NCI-H345 (cell line): Measurements from ENCODE around the gene VIL1.

ENCODE experiments used
- DNase-seq: peaks from one replicate; lab custom pipeline; 2025; lab: John Stamatoyannopoulos, UW

The VIL1 gene

DNA sequence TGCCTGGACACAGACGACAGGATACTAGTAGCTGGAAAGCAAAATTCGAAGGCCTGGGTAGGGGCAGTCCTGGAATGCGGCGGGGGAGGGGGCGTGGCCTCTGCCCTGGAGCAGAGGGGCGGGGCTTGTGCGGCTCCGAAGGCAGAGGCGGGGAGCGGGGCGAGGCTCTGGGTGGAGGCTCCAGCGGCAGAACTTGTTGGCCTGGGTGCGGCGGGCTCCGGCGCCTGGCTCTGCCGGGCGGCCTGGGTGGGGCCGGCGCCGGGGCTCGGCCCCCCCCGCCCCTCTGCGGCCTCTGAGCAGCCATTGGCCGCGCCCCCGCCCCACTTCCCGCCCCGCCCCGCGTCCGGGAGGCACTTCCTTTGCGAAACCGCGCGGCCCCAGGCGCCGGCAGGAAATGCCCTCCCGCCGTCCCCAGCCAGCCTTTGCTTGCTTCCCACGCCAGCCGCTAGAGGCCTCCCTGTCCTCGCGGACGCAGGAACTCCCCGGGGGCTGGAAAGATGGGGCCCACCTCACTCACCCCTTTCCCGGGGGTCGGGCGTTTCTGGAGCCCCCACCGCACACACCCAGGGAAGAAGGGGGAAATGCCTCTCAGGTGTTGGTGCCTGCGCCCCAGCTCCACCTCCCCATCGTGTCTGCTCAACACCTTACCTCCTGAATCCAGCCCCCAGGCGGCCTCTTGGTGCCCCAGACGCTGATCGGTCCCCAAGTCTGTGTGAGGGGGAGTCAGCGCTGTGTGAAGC, 12.5 kb upstream of the VIL1 start:
- DNase-seq, result peak; percentile 95

DNA sequence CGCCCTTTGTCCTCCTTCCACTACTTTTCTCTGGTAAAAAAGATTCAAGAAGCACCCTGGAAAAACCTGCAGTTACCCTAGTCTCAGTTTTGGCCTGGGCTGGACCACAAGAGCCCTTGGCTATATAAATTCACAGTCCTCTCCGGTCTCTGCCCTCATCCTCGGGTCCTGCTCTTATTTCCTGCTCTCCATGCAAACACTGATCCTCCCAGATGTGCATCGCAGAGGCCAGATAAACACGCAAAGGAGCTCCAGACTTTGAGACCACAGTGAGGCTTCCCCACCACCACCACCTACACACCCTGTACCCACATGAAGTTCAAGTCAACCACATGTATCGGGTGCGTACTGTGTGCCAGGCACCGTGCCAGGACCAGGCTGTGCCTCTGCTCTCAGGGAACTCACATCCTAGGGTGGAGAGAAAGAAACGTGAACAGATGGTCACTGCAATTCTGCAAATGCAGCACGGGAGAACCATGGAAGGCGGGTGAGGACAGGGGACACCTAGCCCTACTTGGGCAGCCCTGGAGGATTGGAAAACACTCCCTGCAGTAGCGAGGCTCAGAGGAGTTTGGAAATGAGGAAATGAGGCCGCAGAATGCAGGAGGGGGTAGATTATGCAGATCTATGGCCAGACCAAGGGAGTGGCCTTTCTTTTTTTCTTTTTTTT, 11.8 kb upstream of the VIL1 start:
- DNase-seq, result no peak

DNA sequence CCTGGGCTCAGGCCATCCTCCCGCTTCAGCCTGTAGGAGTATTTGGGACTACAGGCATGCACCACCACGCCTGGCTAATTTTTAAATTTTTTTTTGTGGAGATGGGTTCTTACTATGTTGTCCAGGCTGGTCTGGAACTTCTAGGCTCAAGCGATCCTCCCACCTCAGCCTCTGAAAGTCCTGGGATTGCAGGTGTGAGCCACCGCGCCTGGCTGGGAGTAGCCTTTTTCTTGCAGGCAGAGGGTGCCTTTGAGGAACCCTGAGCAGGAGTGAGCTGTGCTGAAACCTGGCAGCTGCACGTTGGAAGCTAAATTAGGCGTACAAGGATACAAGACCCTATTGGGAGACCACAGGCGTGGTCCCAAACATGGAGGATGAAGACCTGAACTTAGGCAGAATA, 11.2 kb upstream of the VIL1 start:
- no peak for DNase-seq

DNA sequence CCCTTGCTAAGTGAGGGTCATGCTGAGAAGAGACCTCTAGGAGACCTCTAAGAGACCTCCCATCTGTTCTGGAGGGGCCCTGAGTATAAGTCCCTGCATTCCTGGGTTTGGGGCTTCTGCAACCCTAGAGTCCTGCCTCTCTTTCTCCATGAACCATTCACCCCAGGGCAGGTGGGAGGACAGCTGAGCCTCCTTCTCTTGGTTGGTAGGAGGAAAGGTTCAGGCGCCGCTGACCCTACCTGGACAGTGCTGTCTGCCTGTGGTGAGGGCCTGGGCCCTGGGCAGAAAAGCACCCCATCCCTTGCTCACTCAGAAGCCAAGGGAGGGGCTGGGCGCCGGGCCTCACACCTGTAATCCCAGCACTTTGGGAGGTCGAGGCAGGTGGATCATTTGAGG, 604 bp upstream of the VIL1 start:
- DNase-seq, result no peak

DNA sequence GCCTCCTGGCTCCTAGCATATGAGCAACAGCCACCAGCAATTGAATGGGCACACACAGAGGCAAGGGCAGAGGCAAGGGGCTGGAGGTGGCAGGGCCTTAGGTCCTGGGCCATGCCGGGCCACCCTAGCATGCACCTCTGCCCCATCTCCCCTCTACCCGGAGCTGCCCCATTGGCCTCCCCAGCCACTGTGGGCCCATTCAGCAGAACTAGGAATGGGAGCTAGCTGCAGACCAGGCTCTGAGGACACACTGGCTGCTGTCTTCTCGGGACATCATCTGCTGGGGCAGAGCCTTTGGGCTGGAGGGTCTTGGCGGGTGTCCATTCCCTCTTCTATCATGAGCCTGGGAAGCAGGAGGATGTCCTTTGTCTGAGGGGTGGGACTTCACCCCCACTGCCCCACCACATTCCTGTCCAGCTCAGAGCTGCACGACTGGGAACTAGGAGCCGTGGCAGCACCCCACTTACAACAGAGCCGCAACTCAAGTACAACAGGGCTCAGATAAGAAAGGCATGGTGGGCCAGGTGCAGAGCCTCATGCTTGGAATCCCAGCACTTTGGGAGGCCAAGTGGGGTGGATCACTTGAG, 800 bp downstream of the VIL1 start:
- DNase-seq, result no peak

DNA sequence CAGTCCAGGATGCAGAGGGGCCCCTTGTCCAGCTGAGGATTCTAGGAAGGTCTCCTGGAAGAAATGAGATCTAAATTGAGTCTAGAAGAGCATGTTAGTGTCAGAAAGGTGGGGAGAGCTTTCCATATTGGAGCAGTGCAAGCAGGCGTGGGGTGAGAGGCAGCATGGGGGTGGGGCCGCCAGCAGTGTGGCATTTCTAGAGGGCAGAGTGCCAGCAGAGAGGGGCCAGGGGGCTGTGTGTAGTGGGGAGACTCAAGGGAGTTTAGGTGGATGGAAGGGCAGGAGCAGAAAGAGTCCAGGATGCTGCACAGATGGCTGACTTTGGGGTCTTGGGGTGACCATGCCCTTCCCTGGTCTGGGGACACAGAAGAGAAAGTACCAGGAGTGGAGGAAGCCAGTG, 2.1 kb downstream of the VIL1 start:
- DNase-seq, result no peak

DNA sequence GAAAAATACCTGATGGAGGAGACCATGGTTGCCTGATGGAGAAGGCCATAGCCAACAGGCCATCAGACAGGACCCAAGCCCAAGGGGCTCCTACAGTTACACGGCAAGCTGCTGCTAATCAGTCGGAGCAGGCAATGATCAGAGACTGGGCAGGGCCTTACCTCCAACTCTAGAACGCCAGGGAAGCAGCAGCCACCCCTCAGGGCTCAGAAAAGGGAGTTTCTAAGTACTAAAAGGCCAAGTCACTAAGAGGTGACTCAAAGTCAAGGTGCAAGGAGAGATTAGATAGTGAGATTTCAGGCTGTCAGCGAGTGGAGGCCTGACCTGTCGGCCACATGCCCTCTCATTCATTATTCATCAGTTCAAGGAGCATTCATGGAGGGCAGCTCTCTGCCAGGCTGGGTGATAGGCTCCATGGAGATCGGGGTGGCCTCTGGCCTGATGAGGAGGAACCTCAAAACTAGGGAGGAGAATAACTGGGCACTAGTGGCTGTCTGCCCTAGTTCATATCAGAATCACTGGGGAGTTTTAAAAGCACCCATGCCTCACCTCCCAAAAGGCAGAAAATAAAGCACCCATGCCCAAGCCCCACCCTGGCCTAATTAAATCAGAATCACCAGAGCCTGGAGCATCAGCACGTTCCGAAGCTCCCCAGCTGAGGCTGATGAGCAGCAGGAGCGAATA, 3.6 kb downstream of the VIL1 start:
- no peak for DNase-seq

DNA sequence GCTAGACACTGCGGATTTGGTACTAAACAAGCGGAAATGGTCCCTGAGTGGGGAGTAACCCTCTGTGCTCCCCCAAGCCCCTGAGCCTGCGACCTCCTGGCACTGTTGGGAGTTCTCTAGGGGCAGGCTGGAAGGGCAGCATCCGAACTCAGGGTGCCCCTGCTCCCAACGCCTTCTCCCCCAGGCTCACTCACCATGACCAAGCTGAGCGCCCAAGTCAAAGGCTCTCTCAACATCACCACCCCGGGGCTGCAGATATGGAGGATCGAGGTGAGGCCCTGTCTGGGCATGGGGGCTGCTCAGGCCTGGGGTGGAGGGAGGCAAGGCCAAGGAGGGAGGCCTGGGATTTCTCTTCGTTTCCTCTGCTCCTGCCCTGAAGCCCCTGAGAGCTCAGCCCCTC, 4.7 kb downstream of the VIL1 start:
- DNase-seq, result no peak

DNA sequence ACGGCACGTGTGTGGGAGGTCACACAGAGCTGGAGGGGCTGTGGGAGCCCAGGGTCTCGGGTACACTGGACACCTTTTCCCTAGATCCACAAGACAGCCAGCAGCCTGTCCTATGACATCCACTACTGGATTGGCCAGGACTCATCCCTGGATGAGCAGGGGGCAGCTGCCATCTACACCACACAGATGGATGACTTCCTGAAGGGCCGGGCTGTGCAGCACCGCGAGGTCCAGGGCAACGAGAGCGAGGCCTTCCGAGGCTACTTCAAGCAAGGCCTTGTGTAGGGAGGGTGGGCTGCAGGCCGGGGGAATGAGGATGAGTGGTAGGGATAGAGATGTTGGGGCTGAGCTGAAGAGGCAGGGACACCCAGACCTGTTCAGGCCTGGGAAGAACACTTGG, 6.6 kb downstream of the VIL1 start:
- no peak for DNase-seq

DNA sequence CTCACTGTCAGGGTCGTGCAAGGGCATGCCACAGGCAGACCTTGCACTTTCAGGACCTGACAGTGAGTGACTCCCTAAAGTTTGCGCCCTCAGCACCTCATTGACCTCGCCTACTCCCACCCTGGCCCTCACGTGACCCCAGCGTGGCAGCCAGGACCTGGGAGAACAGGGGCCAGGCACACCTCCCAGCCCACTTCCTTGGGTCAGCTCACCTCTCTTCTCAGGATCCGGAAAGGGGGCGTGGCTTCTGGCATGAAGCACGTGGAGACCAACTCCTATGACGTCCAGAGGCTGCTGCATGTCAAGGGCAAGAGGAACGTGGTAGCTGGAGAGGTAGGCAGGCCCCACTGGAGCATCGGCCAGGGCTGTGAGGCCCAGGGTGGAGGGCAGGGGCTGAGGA, 8.8 kb downstream of the VIL1 start:
- no peak for DNase-seq

DNA sequence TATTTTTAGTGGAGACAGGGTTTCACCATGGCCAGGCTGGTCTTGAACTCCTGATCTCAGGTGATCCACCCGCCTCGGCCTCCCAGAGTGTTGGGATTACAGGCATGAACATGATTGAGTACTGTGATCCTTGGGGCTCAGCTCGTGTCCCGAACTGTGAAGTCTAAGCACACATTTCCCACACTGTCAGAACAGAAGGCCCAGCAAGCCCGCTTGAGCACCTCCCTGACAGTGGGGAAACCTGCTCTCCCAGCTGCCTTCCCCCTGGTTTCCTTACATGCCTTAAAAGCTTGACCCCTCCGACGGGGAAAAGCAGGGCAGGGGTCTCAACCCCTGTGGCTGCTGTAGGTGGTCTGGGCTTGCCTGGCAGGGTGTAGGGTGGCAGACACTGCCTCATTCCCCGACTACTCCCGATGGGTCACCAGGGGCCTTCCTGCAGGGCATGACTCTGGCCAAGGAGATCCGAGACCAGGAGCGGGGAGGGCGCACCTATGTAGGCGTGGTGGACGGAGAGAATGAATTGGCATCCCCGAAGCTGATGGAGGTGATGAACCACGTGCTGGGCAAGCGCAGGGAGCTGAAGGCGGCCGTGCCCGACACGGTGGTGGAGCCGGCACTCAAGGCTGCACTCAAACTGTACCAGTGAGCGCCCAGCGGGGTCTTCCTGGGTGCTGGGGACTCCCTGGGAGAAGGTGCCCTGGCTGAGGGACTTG, 10.1 kb downstream of the VIL1 start:
- DNase-seq, result no peak

DNA sequence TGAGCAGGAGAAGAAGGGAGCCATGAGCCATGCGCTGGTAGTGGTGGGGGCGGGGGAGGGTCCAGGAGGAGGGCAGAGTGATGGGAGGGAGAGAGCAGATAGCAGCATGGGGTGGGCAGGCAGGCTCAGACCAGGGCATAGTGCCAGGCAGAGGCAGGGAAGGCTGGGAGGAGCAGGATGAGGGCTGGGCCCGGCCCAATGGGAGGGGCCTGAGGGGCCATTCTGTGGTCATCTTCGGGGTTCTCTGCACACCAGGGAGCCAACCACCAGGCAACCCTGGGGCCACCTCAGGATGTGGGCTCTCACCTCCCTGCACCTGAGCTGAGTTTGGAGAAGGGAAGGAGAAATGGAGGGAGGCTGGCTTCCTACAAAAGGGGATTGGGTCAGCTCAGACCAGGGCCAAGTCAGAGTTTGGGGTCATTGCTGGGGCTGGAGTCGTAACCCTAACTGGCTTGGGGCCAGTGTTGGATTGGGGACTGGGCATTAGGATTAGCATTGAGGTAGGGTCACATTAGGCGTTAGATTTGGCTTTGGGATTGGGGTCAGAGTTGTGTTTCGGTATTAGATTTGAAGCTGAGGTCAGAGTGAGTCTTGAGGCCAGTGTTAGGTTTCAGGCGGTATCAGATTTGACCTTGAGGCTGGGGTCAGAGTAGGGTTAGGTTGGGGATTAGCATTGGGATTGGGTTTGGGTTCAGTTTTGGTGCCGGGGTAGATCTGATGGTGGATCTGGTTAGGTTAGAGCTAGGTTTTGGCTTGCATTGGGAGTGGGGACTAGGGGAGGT, 11.2 kb downstream of the VIL1 start:
- DNase-seq, result no peak

DNA sequence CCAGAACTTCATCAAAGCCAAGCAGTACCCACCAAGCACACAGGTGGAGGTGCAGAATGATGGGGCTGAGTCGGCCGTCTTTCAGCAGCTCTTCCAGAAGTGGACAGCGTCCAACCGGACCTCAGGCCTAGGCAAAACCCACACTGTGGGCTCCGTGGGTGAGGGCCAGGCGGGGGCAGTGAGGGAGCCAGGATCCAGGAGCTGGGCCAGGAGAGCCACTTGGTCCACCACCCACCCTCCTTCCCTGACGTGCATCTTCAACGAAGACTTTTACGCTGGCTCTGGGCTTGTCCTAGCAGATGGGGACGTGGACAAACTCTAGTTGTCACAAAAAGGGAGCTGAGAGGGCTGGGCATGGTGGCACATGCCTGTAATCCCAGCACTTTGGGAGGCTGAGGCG, 11.8 kb downstream of the VIL1 start:
- no peak for DNase-seq

DNA sequence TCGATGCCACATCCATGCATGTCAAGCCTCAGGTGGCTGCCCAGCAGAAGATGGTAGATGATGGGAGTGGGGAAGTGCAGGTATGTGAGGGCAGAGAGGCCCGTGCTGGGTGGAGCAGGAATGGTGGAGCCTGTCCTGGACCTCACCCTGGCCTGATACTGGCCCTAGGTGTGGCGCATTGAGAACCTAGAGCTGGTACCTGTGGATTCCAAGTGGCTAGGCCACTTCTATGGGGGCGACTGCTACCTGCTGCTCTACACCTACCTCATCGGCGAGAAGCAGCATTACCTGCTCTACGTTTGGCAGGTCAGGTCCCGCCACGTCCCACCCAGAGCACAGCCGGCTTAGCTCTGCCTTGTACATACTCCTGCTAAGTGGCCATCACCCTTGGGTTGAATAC, 13.0 kb downstream of the VIL1 start:
- no peak for DNase-seq

DNA sequence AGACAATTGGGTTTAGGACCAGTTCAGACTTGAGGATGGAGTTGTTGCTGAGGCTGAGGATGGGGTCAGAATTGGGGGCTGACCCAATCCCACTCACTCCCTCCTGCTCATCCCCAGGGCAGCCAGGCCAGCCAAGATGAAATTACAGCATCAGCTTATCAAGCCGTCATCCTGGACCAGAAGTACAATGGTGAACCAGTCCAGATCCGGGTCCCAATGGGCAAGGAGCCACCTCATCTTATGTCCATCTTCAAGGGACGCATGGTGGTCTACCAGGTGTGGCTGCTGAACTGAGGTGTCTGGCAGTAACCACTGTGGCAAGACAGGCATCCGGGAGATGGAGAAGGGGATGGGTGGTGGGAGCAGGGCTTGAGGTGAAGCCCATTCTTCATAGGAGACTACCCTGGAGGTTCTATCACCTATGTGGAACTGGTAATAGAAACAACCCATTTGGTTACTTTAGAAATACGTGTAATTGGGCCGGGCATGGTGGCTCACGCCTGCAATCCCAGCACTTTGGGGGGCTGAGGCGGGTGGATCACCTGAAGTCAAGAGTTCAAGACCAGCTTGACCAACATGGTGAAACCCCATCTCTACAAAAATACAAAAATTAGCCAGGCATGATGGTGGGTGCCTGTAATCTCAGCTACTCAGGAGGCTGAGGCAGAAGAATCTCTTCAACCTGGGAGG, 13.9 kb downstream of the VIL1 start:
- no peak for DNase-seq

DNA sequence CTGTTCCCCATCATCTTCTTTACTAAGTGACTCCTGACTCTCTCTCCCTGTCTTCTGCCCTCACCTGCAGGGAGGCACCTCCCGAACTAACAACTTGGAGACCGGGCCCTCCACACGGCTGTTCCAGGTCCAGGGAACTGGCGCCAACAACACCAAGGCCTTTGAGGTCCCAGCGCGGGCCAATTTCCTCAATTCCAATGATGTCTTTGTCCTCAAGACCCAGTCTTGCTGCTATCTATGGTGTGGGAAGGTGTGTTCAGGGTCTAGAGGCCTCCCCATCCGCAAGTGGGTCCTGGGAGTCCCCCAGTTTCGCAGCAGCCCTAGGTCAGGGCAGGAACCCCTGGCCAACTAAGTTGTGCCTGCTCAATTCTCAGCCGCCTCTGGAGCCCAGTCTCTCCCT, 15.5 kb downstream of the VIL1 start:
- DNase-seq, result no peak

DNA sequence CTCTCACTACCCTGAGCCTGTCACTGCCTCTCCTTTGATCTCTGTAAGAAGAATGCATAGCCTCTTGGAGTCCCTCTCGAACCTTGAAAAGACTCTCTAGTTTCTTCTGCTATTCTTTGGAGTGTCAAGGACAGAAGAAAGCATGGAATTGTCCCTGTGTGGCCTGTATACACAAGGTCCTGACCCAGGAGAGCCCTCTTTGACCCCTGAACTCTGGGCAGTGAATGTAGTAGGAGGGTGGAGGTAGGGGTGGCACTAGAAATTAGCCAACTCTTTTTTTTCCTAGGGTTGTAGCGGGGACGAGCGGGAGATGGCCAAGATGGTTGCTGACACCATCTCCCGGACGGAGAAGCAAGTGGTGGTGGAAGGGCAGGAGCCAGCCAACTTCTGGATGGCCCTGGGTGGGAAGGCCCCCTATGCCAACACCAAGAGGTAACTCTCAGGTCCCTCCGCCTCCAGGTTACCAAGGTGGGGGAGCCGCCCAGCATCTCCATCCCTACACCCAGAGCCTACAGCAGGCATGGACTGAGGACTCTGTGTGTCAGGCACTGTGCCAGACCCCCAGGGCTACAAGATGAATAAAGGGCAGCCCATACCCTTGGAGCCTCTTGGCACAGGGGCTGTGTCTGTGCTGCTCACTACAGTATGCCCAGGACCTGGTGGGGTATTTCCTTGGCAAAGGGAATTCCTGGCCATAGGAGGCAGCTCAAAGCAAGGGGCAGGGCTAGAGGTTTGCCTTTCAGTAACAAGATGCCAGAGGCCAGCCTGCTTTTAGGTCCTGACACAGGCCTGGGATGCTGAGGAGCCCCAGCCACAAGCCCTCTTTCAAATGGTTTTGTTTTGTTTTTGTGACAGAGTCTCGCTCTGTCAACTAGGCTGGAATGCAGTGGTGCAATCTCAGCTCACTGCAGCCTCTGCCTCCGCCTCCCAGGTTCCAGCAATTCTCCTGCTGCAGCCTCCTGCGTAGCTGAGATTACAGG, 16.4 kb downstream of the VIL1 start:
- DNase-seq, result no peak

DNA sequence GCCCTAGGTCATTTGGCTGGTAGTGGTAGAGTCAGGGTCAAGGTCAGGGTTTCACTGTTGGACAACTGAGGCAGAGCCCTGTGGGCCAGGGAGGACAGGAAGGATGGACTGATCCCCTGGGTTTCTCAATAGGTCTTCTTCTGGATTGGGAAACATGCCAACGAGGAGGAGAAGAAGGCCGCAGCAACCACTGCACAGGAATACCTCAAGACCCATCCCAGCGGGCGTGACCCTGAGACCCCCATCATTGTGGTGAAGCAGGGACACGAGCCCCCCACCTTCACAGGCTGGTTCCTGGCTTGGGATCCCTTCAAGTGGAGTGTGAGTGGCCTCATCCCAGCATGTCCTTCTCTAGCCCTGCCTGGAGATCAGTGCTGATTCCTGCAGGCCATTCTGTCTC, 18.1 kb downstream of the VIL1 start:
- no peak for DNase-seq

DNA sequence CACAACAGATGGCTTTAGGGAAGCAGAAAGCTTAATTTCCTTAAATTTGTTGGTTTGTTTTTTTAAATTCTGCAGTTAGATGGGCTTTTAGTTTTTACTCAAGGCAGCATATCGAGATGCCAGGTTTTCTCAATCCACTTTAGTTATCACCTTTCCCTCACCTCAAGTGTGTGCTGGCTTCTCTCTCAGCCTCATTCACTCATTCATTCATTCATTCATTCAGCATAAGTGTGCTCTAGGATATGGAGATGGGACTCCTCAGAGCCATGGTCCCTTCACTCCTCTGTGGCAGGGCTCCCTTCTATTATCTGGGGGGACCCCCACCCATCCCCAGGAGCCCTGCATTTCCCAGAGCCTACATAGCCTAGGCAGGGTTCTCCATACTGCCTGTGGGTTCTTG, 19.0 kb downstream of the VIL1 start:
- DNase-seq, result no peak

DNA sequence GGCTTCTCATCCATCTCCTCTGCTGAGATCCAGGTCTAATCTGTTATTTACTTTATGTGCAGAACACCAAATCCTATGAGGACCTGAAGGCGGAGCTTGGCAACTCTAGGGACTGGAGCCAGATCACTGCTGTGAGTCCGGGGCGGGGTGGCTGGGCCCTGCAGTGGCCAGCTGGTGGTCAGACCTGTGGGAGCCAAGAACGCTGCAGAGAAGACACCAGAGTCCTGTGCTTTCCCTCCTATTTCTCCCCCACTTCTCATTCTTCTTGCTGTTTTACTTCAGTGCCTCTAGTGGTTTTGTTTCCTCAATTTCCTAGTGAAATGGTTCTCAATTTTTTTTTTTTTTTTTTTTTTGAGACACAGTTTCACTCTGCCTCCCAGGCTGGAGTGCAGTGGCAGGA, 19.7 kb downstream of the VIL1 start:
- no peak for DNase-seq
